ENCODE measurements around the gene KIAA1755.
A peak's percentile ranks its signal among the peaks of the same experiment; 100 is the strongest.

Gene KIAA1755, protein sequence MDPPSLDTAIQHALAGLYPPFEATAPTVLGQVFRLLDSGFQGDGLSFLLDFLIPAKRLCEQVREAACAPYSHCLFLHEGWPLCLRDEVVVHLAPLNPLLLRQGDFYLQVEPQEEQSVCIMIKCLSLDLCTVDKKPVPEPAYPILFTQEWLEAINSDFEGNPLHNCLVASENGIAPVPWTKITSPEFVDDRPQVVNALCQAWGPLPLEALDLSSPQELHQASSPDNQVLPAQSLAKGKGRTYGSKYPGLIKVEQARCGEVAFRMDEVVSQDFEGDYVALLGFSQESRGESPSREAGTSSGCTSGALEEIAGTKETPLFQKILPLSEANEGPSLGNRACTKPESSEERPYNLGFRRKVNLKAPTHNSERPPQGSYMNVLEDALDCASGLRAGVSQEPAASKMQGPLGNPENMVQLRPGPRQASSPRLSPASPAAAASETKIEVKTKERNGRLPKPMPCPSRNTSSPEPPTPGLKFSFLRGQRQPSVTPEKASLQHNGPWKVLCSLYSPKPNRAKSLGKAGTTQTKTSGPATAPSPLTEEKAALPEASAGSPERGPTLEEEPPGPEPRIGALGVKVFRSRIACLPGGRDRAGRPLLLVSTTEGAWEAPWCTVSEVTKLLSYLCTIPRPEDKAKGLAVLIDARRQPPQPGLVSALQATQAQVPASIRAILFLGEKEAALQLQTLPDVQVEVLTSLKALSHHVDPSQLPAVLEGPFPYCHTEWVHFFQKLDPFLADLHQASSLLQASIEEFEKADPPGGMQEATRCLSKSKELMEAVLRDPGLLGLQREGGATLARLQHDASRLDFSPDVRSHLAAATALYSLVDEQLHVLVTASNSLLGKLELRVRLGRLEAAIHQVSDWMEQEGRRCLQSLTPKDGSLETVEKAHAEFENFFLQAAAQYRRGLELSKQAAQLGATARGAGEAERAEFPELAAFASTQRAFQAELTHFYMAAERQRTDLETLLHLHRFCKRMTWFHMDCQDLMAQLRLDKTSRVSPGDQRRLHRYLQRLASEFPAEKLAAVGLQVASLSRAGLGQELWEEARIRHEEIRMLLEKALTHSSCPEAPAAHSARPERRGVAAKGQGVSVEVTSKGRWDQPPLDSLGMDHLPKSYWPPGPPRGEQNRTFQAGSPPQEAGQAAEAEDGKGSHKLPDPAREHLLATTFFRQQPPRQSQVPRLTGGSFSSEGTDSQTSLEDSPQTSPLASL

DNA sequence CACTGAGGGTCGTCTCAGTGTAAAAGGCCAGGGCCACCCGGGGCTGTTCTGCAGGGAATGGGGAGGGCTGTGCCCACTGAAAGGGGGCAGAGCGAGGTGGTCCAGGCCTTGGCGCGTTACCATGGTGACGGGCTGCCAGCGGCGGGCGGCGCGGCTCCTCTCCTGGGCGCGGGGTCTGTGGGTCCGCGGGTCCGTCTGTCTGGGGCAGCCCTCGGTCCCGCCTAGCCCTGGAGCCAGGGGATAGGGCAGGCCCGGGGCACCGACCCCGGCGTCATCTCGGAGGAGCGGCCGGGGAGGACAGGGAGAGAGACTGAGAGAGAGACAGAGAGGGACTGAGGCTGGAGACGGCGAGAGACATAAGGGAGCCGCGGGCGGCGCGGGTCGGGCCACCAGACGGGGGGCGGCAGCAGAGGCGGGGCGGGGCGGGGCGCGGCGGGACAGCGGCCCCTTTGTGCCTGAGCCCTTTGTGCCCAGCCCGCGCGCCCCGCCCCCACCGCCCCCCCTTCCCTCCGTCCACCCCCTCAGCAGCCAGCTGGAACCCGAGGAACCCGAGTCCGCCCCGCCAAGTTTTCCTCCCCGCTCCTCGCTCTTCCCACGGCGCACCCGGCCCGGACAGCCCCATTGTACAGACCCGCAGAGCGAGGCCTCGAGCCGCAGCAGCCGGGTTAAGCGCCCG lies at the start of gene KIAA1755:
KIAA1755 (minus strand) TSS at position 358 of the 676 bp plus-strand sequence; CDS start at position 123, 235 bp downstream.
- peak; percentile 68 for DNase-seq

DNA sequence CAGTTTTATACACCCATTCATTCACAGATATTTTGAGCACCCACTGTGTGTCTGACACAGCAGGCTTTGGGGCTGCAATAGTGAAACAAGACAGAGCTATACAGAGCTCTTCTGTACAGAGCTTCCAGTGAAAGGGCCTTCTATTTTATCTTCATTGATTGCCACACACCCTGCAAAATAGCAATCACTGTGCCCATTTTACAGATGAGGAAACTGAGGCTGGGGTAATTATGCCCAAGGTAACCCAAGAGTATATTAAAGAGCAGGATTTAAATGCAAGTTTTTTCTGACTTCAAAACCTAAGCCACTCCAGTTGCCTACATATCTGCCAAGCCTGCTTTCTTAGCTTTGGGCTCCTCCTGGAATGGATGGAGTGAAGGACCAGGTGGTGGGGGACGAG lies 47.9 kb upstream of the KIAA1755 start:
- DNase-seq = no peak

DNA sequence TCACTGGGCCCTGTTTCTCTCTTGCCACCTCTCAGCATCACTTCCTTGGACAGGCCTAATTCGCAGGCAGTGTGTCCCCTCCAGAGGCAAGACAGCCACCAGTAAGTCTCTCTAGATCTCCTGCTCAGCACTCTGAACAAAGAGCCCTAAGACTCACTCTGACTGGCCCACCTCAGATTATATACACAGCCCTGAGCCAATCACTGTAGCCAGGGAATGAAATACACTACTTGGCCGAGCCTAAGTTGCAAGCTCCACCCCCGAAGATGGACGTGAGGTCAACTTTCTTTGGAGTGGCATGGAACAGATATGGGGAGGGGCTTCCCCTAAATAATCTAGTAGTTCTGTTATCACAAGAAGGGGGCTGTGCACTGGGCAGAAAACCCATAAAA lies 47.5 kb upstream of the KIAA1755 start:
- no peak for DNase-seq

DNA sequence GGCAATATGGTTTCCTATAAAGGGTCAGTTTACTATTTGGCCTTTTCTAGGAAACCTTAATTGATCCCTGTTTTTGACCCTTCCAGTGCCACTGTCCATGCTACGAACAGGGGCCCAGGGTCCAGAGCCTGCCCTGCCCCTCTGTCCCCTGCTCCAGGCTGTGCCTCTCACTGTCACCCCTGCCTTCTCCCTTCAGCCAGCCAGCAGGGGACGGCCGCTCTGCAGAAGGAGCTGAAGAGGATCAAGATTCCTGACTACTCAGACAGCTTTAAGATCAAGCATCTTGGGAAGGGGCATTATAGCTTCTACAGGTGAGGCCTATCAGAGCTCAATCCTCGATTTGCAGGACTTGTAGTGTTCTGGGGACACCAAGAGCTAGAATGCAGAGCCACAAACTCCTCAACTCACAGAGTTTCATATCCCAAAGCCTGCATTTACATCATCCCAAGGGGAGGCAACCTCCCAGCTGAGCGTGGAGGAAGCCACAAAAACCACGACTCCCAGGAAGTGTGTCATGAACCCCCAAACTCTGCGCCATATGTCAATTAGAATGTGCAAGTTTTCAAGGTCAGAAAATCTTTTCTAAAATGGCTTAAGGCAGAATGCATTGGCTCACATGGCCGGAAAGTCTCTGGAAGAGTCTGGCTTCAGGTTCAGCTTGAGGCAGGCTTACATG lies 47.0 kb upstream of the KIAA1755 start:
- no peak for DNase-seq

DNA sequence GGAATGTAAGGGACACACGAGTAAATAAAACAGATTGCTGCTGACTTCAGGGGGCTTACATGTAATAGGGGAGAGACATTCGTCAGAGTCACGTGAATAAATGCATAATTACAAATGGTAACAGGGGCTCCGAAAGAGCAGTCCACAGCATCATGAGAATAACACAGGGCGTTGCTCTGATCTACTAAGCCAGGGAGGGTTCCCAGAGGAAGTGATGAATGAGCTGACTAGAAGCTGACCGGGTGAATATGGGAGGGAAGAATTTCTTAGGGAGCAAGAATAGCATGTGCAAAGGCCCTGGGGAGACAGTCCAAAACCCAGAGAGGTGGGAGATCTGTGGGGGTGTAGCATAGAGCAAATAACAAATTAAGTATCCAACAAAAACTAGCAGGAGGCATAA lies 45.8 kb upstream of the KIAA1755 start:
- DNase-seq = no peak

DNA sequence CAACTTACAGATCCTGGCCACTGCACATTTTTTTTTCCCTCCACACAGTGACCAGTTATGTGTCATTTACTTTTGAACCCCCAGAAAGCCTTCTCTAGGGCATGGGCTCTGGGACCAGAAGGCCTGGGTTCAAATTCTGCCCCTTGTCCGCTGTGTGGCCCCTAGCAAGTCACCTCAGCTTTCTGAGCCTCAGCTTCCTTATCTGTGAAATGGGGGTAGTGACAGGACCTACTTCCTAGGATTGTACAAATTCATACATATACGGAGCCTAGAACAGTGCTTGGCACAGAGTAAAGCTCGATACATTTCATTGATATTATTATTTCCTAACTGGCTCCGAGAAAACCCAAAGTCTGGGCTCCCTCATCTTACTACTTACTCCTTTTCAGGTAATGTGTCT lies 45.0 kb upstream of the KIAA1755 start:
- DNase-seq = no peak

DNA sequence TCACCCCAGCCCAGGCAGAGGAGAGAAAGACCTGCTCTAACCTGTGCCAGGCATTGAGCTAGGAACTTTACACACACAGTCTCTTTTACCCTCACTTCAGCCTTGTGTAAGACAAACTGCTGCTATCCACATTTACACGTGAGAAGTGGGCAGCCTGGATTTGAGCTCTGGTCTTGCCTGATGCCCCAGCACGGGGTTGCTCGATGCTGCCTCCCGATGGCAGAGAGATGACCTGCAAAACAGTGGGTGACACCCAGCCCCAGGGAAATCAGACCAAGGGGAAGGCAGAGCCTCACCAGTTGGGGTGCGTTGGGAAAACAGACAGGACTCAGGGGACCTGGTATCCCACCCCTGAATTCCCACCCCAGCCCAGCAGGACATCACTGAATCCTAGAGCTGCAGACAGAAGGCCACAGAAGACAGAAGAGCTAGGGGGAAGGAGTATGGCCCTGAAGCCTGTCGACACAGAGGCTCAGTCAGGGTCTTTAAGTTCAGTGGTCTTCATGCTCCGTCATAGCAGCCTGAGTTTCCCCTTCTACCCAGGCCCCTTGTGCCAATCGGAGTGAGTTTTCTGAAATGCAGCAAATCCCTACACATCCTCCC lies 44.4 kb upstream of the KIAA1755 start:
- no peak for DNase-seq

DNA sequence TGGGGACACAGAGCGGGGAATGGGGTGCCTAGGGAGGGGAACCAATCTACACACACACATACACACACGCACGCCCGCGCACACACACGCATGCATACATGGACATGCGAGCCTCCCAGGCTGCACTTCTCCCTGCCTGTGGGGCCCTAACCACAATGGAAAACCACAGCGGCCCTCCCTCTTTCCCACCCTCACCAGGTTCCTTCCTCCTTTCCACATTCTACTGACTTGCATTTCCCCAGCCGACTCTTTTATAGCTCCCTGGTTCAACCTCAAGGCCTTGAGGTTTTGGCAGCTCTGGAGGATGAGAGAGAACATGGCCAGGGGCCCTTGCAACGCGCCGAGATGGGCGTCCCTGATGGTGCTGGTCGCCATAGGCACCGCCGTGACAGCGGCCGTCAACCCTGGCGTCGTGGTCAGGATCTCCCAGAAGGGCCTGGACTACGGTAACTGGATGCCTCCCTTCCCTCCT lies 43.4 kb upstream of the KIAA1755 start, which contains the start of gene BPI:
BPI (plus strand) TSS at position 249 of the 472 bp plus-strand sequence; CDS start at position 317, 68 bp downstream.
- no peak for DNase-seq

DNA sequence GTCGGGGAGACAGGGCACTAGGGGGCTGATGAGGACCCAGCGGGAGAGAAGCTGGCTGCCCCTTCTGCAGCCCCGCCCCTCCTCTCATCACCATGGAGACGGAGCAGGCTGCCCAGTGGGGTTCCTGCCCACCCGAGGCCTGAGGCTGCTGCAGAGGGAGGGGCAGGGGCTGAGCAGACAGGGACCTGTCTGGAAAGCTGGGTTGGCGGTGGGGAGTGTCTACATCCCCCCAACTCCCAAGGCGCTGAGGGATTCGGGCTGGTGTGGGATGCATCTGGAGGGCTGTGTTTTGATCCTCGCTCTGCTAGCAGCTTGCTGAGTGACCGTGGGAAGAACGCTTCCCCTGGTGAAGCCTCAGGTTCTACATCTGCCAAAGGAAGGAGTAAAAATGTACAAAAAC lies 42.3 kb upstream of the KIAA1755 start:
- no peak for DNase-seq

DNA sequence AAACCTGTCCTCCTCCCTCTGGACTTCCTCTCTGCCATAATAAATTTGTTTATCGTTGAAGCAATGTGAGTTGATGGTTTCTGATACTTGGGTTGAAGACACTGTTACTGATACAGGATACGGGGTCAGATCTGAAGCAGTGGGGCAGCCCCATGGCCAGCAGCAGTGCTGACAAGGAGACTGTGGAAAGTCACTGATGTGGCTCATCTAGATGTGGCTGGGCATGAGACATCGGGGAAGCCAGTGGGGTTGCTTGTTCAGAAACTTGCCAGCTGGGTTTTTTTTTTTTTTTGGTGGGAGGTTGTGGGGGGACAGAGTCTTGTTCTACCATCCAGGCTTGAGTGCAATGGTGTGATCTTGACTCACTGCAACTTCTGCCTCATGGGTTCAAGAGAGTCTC lies 40.8 kb upstream of the KIAA1755 start:
- no peak for DNase-seq

DNA sequence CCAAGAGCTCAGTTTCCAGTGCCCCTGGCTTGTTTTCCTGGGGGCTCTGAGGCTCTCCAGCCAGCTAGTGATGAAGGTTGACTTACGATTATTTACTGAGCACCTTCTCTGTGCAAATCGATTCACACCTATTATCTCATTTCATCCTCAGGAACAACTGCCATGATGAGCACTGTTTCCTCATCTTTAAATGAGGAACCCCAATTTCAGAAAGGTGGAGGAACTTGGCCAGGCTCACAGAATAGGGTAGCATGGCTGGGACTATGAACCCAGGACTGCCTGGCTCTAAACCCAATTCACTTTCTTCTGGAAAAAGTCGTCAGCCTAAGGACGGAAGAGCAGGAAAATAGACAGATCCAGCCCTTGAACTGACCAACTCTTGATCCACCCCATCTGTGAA lies 39.9 kb upstream of the KIAA1755 start:
- DNase-seq = no peak

DNA sequence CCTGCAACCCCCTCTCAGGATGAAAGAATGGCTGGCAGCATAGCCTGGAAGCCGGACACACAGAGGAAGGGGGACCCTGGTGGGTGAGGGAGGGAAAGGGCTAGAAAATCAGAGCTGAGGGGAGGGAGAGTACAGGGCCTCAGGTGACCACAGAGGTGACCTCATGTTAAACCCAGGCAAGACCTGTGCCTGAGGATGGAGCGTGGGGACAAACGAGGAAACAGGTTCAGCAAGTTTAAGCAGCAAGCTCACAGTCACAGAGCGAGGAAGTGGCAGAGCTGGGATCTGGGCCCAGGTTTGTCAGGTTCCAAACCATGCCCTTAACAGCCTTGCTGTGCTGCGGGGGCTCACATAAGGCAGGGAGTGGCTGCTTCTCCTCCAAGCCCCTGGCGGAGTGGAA lies 39.4 kb upstream of the KIAA1755 start:
- peak; percentile 94 for DNase-seq

DNA sequence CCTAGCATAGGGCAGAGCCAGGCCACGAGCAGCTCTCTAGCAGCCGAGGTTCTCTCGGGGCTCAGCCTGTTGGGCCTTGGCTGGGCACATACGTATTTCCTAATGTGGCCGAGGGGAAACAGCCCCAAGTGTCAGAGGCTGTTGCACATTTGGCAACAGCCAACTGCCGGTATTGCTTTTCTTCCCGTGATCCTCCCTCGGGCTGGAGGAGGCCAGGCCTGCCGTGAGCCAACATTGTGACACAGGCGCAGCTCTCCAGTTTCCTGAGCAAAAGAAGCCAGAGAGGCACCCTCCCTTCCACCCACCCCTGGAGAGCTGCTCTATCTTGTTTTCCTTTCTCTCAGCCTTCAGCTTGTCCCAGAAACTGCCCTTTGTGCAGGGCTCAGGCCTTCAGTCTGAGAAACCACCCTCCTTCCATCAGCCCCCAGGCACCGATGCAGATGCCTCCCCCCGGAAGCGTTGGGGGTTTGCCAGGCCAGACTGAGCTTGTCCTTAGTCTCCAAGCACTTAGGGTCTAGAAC lies 38.3 kb upstream of the KIAA1755 start:
- DNase-seq = no peak

DNA sequence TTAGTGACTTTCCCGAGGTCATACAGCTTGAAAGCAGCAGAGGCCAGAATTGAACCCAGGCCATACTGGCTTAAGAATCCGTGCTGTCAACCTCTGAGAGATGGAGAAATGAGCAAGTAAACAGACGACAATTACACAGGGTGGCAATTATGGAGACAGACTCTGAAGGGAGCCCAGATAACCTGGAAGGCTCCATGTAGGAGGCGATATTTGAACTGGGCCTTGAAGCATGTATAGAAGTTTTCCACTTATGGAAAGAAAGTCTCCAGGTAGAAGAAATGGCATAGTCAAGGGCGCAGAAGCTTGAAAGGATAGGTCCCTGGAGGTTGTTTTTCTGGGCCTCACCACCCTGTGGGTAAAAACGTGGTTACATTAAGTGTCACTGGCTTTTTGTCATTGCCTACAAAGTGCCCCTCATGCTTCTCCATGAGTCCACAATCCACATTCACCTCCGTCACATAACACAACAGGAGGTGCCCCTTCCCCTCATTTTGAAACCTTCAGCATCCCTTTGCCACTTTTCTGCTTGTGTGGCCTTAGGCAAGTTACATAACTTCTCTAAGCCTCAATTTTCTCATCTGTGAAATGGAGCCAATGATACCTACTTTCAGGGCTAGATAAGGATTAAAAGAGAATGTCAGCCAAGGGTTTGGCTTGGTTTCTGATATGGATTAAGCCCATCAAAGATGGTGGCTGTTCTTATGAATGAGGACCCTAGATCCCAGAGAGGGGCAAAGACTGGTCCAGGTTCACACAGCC lies 37.6 kb upstream of the KIAA1755 start:
- no peak for DNase-seq

DNA sequence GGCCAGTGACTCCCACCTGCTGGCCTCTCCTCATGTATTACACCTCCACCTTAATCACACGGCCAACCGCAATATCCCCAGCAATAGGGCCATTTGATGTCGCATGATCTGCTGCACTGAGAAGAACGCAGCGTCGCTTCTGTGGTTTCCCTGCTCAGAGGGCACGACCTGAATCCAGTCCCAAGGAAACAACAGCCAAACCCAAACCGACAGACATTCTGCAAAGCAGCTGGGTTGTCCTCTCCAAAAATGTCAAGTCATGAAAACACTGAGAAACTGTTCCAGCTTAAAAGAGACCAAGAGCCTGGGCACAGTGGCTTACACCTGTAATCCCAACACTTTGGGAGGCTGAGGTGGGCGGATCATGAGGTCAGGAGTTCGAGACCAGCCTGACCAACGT lies 35.9 kb upstream of the KIAA1755 start:
- DNase-seq = no peak

DNA sequence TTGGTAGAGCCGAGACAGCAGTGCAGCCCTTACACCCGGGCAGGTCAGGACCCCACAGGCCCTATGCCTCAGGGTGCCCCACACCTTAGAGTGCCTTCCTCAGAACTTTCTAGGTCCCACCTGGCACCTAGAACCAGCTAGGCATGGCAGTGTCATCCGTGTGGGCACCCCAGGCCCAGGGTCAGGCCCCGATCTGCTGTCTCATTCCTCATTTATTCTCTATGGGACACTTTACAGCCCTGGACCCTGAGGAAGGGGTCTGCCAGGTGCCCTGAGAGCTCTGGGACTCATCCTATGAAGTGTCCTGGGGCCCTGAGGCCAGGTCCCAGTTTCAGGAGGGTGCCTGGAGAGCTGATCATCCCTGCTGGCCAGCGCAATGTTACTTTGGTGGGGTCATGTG lies 35.3 kb upstream of the KIAA1755 start:
- no peak for DNase-seq

DNA sequence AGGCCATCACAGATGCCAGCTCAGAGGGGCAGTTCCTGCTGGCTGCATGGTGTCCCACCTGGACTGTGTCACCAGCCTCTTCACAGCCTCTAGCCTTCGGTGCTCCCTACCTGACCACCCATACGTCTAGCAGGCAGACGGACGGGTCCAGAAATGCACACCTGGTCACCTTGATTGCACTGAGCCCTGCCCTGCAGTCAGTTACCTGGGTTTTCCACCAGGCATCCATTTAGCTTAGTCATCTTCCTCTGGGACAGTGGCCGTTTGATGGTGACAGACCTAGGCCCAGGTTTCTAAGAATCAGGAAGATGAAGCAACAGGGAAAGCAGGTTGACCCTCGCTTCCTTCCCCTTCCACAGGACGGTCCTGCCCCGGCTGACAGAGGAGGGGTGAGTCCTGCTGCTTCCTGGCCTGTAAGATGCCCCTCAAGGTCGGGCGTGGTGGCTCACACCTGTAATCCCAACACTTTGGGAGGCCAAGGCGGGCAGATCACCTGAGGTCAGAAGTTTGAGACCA lies 33.6 kb upstream of the KIAA1755 start:
- no peak for DNase-seq

DNA sequence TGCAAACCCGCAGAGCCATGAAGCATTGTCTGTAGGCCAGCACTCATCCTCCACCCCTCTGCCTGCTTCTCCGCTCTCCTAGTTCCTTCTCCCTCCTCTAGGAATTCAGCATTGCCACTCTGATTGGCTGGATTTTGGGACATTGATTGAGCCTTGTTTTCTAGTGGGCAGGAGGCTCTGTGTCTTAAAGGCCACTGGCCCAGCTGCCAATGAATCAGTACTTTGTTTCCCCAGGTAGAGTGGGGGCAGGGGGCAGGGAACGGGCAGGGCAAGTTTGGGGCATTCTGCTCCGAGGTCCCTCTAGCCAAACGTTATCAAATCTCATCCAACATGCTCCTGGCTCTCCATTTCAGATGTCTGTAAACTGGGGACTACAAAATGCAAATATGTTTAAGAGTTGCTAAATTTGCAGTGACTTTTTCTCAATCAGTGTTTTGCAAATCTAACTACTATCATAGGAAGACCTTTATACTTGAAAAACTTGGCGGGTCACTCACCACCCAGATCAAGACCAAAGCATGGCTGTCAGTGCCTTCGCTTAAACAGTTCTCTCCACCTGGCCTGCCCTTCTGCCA lies 33.0 kb upstream of the KIAA1755 start:
- peak; percentile 70 for DNase-seq

DNA sequence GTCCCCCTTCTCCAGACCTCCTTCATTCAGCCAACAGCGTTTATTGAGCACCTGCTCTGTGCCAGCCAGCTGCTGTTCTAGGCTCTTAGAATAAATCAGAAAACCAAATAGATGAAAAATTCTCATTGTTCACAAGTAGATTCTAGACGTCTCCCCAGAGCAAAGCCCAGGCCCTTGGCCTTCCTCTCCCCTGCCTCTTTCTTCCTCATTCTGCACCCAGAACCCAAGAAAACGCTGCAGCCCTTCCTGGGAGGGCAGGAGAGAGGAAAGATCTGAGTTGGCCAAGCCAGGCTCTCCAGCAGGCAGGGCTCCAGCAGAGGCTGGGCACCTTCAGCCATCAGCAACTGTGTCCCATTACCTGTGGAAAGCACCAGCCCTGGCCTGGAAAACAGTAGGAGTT lies 31.4 kb upstream of the KIAA1755 start:
- no peak for DNase-seq

Measured in islet precursor cell (in vitro differentiated cells).